K562 (cell line): ENCODE data around the gene JPH4. TPM values are rescaled to one million over a fixed set of nuclear protein-coding genes. Genes with fewer than 3 reads are reported as not detected.

Source experiments
- ATAC-seq: fragments of 200-7000 bp; cut with Tn5 transposase; 3 replicates; pipeline ENCODE4 v1.9.1; 2020; ENCODE audit warnings: moderate library complexity
- BruUV-seq: library from RNA; stranded (reverse); fragments of 400-500 nt; replicated peaks from 2 replicates; lab custom pipeline; 2021; lab: Mats Ljungman, UMichigan
- CTCF ChIA-PET: fragments of 300-600 bp; formaldehyde crosslinking; extraction: SDS; loops from one replicate; lab custom pipeline; 2021; ENCODE audit warnings: low intra/inter-chr PET ratio; lab: Yijun Ruan, JAX
- POLR2A ChIA-PET: fragments of 300-600, 350-650 bp; sonication (Branson Sonifier 250); formaldehyde crosslinking; extraction: SDS; loops from one replicate; lab custom pipeline; 2021; ENCODE audit warnings: antibody characterized with exemption, inconsistent platforms; lab: Yijun Ruan, JAX
- DNase-seq, 4 experiments: peaks; one replicate each; pipeline versions ENCODE4 v3.0.0 to v3.0.0-alpha.2; 2011 to 2018; ENCODE audit warnings: low spot score in 3 of 4, mixed read lengths in 3 of 4; ENCODE audit errors: extremely low read depth in 1 of 4
- FAIRE-seq: peaks from 2 replicates; lab custom pipeline; 2011; peaks lifted over from hg19 to GRCh38; lab: Jason Lieb, UNC
- H2AFZ ChIP-seq: 2 replicates; pipeline ENCODE4 v1.6.0; 2011; ENCODE audit warnings: low read depth, low read length, control low read depth, inconsistent platforms
- H3K27ac ChIP-seq: fragments of 200-600 bp; 3 replicates; pipeline ENCODE4 v1.8.0; 2011; ENCODE audit warnings: low read depth, mild to moderate bottlenecking, control low read depth, inconsistent platforms, low read length, moderate library complexity, mixed read lengths; ENCODE audit errors: extremely low read depth
- H3K27me3 ChIP-seq, 2 experiments: fragments of 300-600 bp in 1 of 2; 2 replicates in 1 of 2; 3 replicates in 1 of 2; pipeline versions ENCODE4 v1.6.0 to v1.8.0; 2011; ENCODE audit warnings: inconsistent platforms in 2 of 2, low read length in 2 of 2, mild to moderate bottlenecking in 1 of 2, mixed read lengths in 1 of 2, moderate library complexity in 1 of 2; ENCODE audit not compliant: control insufficient read depth in 2 of 2, insufficient read depth in 2 of 2
- H3K36me3 ChIP-seq: fragments of 300-600 bp; 3 replicates; pipeline ENCODE4 v1.8.0; 2011; ENCODE audit warnings: mild to moderate bottlenecking, low read length, inconsistent platforms; ENCODE audit not compliant: control insufficient read depth, insufficient read depth
- H3K4me1 ChIP-seq, 2 experiments: fragments of 200-600 bp in 1 of 2; replicated peaks in 1 of 2; 2 replicates in 1 of 2; 3 replicates in 1 of 2; pipeline versions ENCODE4 v1.5.1 to v1.8.0; 2011; ENCODE audit warnings: inconsistent platforms in 2 of 2, low read length in 2 of 2, mild to moderate bottlenecking in 1 of 2, mixed read lengths in 1 of 2, moderate library complexity in 1 of 2; ENCODE audit not compliant: control insufficient read depth in 2 of 2, insufficient read depth in 2 of 2
- H3K4me2 ChIP-seq: 2 replicates; pipeline ENCODE4 v1.6.1; 2011; ENCODE audit warnings: low read length, control low read depth, inconsistent platforms, mixed read lengths; ENCODE audit not compliant: insufficient read depth
- H3K4me3 ChIP-seq: fragments of 200-600 bp; sonication (generic), shearing (Covaris generic); 2 replicates; pipeline ENCODE4 v1.5.1; 2016; ENCODE audit warnings: control low read depth, inconsistent platforms
- H3K79me2 ChIP-seq: fragments of 200-600 bp; 3 replicates; pipeline ENCODE4 v1.8.0; 2011; ENCODE audit warnings: low read length, inconsistent platforms; ENCODE audit not compliant: control insufficient read depth, insufficient read depth
- H3K9ac ChIP-seq, 2 experiments: 2 replicates each; pipeline versions ENCODE4 v1.6.0 to v1.6.1; 2011; ENCODE audit warnings: low read depth in 2 of 2, low read length in 2 of 2, control low read depth in 1 of 2, inconsistent platforms in 1 of 2, mild to moderate bottlenecking in 1 of 2, mixed read lengths in 1 of 2; ENCODE audit not compliant: insufficient read depth in 1 of 2
- H3K9me1 ChIP-seq: one replicate; pipeline ENCODE4 v1.6.0; 2011; ENCODE audit warnings: inconsistent platforms, mild to moderate bottlenecking, low read length, moderate library complexity; ENCODE audit not compliant: control insufficient read depth, insufficient read depth
- H3K9me3 ChIP-seq: replicated peaks from 2 replicates; pipeline ENCODE4 v1.5.1; 2011; ENCODE audit warnings: low read depth, low read length, inconsistent platforms; ENCODE audit not compliant: control insufficient read depth, insufficient read depth
- H4K20me1 ChIP-seq: replicated peaks from 2 replicates; pipeline ENCODE4 v1.6.1; 2011; ENCODE audit warnings: low read length, inconsistent platforms, mixed read lengths; ENCODE audit not compliant: control insufficient read depth, insufficient read depth
- ATF2 ChIP-seq: sonication (generic); formaldehyde crosslinking; IDR thresholded peaks from 2 replicates; pipeline ENCODE4 v1.8.1; 2022; ENCODE audit warnings: missing genetic modification reagents
- ELF4 ChIP-seq: fragments of 450-650 bp; formaldehyde crosslinking; IDR thresholded peaks from 2 replicates; pipeline ENCODE4 v1.4.0; 2022; ENCODE audit warnings: missing genetic modification characterization
- FOSL1 ChIP-seq: fragments of 200-800 bp; sonication (Bioruptor generic); conservative IDR thresholded peaks from 2 replicates; pipeline ENCODE4 v1.6.1; 2016; ENCODE audit warnings: missing genetic modification characterization, missing compliant biosample characterization
- GATAD2A ChIP-seq: fragments of 450-650 bp; IDR thresholded peaks from 2 replicates; pipeline ENCODE4 v1.6.1; 2017
- ZNF324 ChIP-seq: fragments of 250-450 bp; sonication (Bioruptor Pico); IDR thresholded peaks from 2 replicates; pipeline ENCODE4 v1.4.0; 2020; ENCODE audit warnings: mild to moderate bottlenecking
- WGBS: fragments of 100-300 bp; shearing (Covaris generic); methylation state at CpG from one replicate; pipeline ENCODE4 v1.1.6; 2016; ENCODE audit warnings: low coverage, mixed read lengths; ENCODE audit not compliant: insufficient coverage; ENCODE audit errors: missing lambda C conversion rate; 5-methylcytosine and 5-hydroxymethylcytosine counted together
- in situ Hi-C: fragments of 300-500 bp; cut with MboI; formaldehyde crosslinking; loops from 4 replicates; pipeline ENCODE4 v1.15.0; 2018; ENCODE audit warnings: inconsistent platforms, mixed read lengths
- intact Hi-C: fragments of 100-400 bp; cut with micrococcal nuclease; formaldehyde crosslinking; loops from 2 replicates; pipeline ENCODE4 v1.14.2; 2022
- polyA plus RNA-seq, 8 experiments: library from polyadenylated mRNA; depleted of rRNA in 4 of 8; stranded (reverse) in 5 of 8; unstranded in 3 of 8; fragments of >200 nt; fragmentation: Nextera tagmentation in 2 of 8; fragmentation: Illumina TruSeq in 1 of 8; extraction: Ambion mirVana in 2 of 8; extraction: Trizol in 1 of 8; gene quantifications; 2 replicates each; pipeline versions ENCODE4 v1.2.1 to v1.2.3, GENCODE V29; 2011 to 2014; ENCODE audit warnings: inconsistent platforms in 1 of 8, missing spikeins in 1 of 8
- total RNA-seq, 7 experiments: library from RNA; depleted of rRNA in 6 of 7; stranded (reverse); fragments of >200 nt in 6 of 7; fragmentation: Illumina TruSeq in 2 of 7; extraction: Trizol in 2 of 7; gene quantifications; 2 replicates each; pipeline versions ENCODE4 v1.2.1 to v1.2.3, GENCODE V29; 2011 to 2021; ENCODE audit warnings: low replicate concordance in 1 of 7

JPH4 gene
- total and polyA plus RNA-seq, 9 of the 15 experiments (the other 6 are each of a cell fraction or from before 2014, with no cell fraction given): 0.04 to 0.13 (median 0.06) TPM; not detected in 5

GRCh38 chr14:23608454-23608853 lies 29.9 kb upstream of the JPH4 start:
- Histone ChIP-seq H3K9me3 (no peaks in the 10 kb centered on the region), H3K27me3 (peaks cover 0 to 10% of the 10 kb centered on the region in 2 experiments; a peak in 1 of 5 replicates), H3K4me2 (no peak overlapping the region), H3K9me1 (no peaks in the 10 kb centered on the region), H3K9ac (no peak overlapping the region), H3K79me2 (no peaks in the 10 kb centered on the region), H3K4me1 (no peaks in the 10 kb centered on the region; a peak in 1 of 5 replicates), H3K4me3 (no peak overlapping the region), H3K27ac (no peak overlapping the region), H4K20me1 (no peaks in the 10 kb centered on the region), H2AFZ (no peak overlapping the region), H3K36me3 (no peaks in the 10 kb centered on the region)
- TF ChIP-seq ATF2 (CRISPR knock-in tag) (no peak), FOSL1 (tag) (no peak), ELF4 (CRISPR knock-in tag) (no peak), ZNF324 (no peak), GATAD2A (no peak)
- DNase-seq (no peak), ATAC-seq (no peak), FAIRE-seq (no peak)
- in situ Hi-C loops: no loop called here
- BruUV-seq: no TSS peak
- intact Hi-C loops: no loop called here
- 0% methylated on average over 1 of the region's 1 CpG for WGBS
- ChIA-PET CTCF (no interaction called here), POLR2A (interaction anchor here (0.6 kb wide), 1 partner anchor 74 kb away, joined by 3 read pairs; no protein-coding TSS in a partner anchor)
